Brain microvascular endothelial cell (primary cell): Measurements from ENCODE around the gene ZNF202.

ENCODE experiments used
- DNase-seq: peaks from one replicate; pipeline ENCODE4 v3.0.0-alpha.2; 2020
- H3K27ac ChIP-seq: fragments of 250-450 bp; sonication (Bioruptor Pico); 2 replicates; pipeline ENCODE4 v1.5.1; 2020; ENCODE audit warnings: mild to moderate bottlenecking, moderate library complexity
- H3K27me3 ChIP-seq: fragments of 250-450 bp; sonication (Bioruptor Pico); replicated peaks from 2 replicates; pipeline ENCODE4 v1.5.1; 2020; ENCODE audit warnings: mild to moderate bottlenecking
- H3K36me3 ChIP-seq: fragments of 250-450 bp; sonication (Bioruptor Pico); replicated peaks from 2 replicates; pipeline ENCODE4 v1.5.1; 2020; ENCODE audit warnings: mild to moderate bottlenecking
- H3K4me3 ChIP-seq: 2 replicates; pipeline ENCODE4 v1.5.1; 2011; ENCODE audit warnings: low read depth, mild to moderate bottlenecking, control low read depth, low read length, moderate library complexity
- in situ Hi-C: cut with HindIII; loops from 2 replicates; pipeline ENCODE4 v1.10.0; 2017; ENCODE audit warnings: low sequenced_read_pairs, low pct_ligation_motif_present
- TF ChIP-seq, protein P1 (sequence below): IDR thresholded peaks from 2 replicates; pipeline ENCODE4 v1.5.1; 2011; ENCODE audit warnings: low read depth, mild to moderate bottlenecking, moderate library complexity, low read length, control low read depth, inconsistent platforms; ENCODE audit errors: missing control alignments

The ZNF202 gene

DNA sequence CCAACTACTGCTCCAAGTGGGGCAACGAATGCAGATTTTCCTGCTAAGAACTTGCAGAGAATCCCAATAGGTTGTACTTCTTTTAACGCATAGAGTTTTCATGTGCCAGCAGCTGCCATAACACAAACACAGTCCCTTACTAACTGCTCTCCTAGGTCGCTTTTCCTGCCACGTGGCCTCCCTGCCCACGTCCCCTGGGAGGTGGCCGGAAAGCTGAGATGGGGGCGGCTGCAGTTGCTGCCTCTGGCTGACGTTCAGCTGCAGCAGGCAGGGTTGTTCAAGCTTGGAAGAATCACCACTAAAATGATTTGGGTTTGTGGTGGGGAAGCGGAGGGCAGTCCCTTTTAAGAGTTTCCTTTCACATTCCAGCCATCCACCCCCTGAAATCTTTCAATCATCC, 39.3 kb downstream of the ZNF202 start:
- Histone ChIP-seq H3K27ac (no peak overlapping the region), H3K27me3 (no peaks in the 10 kb centered on the region), H3K4me3 (no peak overlapping the region), H3K36me3 (no peaks in the 10 kb centered on the region)
- in situ Hi-C loops = no loop called here
- TF ChIP-seq, protein P1, sequence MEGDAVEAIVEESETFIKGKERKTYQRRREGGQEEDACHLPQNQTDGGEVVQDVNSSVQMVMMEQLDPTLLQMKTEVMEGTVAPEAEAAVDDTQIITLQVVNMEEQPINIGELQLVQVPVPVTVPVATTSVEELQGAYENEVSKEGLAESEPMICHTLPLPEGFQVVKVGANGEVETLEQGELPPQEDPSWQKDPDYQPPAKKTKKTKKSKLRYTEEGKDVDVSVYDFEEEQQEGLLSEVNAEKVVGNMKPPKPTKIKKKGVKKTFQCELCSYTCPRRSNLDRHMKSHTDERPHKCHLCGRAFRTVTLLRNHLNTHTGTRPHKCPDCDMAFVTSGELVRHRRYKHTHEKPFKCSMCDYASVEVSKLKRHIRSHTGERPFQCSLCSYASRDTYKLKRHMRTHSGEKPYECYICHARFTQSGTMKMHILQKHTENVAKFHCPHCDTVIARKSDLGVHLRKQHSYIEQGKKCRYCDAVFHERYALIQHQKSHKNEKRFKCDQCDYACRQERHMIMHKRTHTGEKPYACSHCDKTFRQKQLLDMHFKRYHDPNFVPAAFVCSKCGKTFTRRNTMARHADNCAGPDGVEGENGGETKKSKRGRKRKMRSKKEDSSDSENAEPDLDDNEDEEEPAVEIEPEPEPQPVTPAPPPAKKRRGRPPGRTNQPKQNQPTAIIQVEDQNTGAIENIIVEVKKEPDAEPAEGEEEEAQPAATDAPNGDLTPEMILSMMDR = no peak
- peak; percentile 7 for DNase-seq

GRCh38 chr11:123700772-123701171, 40.7 kb downstream of the ZNF202 start:
- in situ Hi-C loops = no loop called here
- Histone ChIP-seq H3K36me3 (no peaks in the 10 kb centered on the region), H3K4me3 (no peak overlapping the region), H3K27ac (no peak overlapping the region), H3K27me3 (no peaks in the 10 kb centered on the region)
- no peak for DNase-seq
- TF ChIP-seq, protein P1 = no peak

GRCh38 chr11:123698546-123699127, 42.8 kb downstream of the ZNF202 start:
- DNase-seq = no peak
- TF ChIP-seq, protein P1 = no peak
- in situ Hi-C loops = no loop called here
- H3K4me3 ChIP-seq = no peak overlapping the region
- no peaks in the 10 kb centered on the region for H3K27me3 ChIP-seq
- no peaks in the 10 kb centered on the region for H3K36me3 ChIP-seq
- H3K27ac ChIP-seq = no peak overlapping the region

- Histone ChIP-seq H3K27me3 (no peaks in the 10 kb centered on the region), H3K4me3 (no peak overlapping the region), H3K27ac (no peak overlapping the region), H3K36me3 (no peaks in the 10 kb centered on the region)
- in situ Hi-C loops = no loop called here
- TF ChIP-seq, protein P1 = peak; percentile 19
- DNase-seq = no peak
Measured at GRCh38 chr11:123696183-123696582, 45.3 kb downstream of the ZNF202 start.

GRCh38 chr11:123695231-123695630, 46.2 kb downstream of the ZNF202 start:
- TF ChIP-seq, protein P1 = no peak
- in situ Hi-C loops = no loop called here
- Histone ChIP-seq H3K27me3 (no peaks in the 10 kb centered on the region), H3K36me3 (no peaks in the 10 kb centered on the region), H3K27ac (no peak overlapping the region), H3K4me3 (no peak overlapping the region)
- DNase-seq = no peak

GRCh38 chr11:123694551-123694950, 46.9 kb downstream of the ZNF202 start:
- in situ Hi-C loops = no loop called here
- TF ChIP-seq, protein P1 = no peak
- Histone ChIP-seq H3K36me3 (no peaks in the 10 kb centered on the region), H3K4me3 (no peak overlapping the region), H3K27me3 (no peaks in the 10 kb centered on the region), H3K27ac (no peak overlapping the region)
- DNase-seq = no peak
